SK-N-MC (cell line): ENCODE measurements around the gene TMEM218.
"Not testable (repeated sequence)": the region's sequence is repeated elsewhere in the genome, so short reads cannot be mapped to it uniquely, and the experiment has no call there.

Source experiments
- DNase-seq: peaks from one replicate; pipeline ENCODE4 v3.0.0-alpha.2; 2011; ENCODE audit warnings: low read depth, low spot score
- H3K27ac ChIP-seq: fragments of 200-600 bp; sonication (generic); 2 replicates; pipeline ENCODE4 v1.5.1; 2016; ENCODE audit warnings: mixed run types
- H3K36me3 ChIP-seq: fragments of 200-600 bp; sonication (generic); 2 replicates; pipeline ENCODE4 v1.6.1; 2017; ENCODE audit warnings: antibody characterized with exemption, low read length, mixed read lengths; ENCODE audit not compliant: insufficient read depth
- H3K4me3 ChIP-seq: fragments of 200-600 bp; sonication (generic); 2 replicates; pipeline ENCODE4 v1.5.1; 2016
- H3K9ac ChIP-seq: fragments of 200-600 bp; sonication (generic); 2 replicates; pipeline ENCODE4 v1.8.0; 2017; ENCODE audit warnings: mixed run types, mixed read lengths; ENCODE audit not compliant: insufficient read length
- H3K9me3 ChIP-seq: fragments of 200-600 bp; sonication (generic); 2 replicates; pipeline ENCODE4 v1.6.1; 2017; ENCODE audit warnings: low read depth, mild to moderate bottlenecking, antibody characterized with exemption, low read length, moderate library complexity, mixed read lengths
- EZH2 ChIP-seq: fragments of 200-600 bp; sonication (generic); IDR thresholded peaks from one replicate; pipeline ENCODE4 v1.6.1; 2017; ENCODE audit warnings: antibody characterized with exemption
- FOXP2 ChIP-seq: optimal IDR thresholded peaks from 2 replicates; pipeline ENCODE3; 2011; ENCODE audit warnings: mild to moderate bottlenecking, moderate library complexity; ENCODE audit not compliant: insufficient read depth; ENCODE audit errors: extremely low read length, control extremely low read depth
- POLR2AphosphoS5 ChIP-seq: IDR thresholded peaks from 2 replicates; pipeline ENCODE4 v1.6.1; 2012; ENCODE audit warnings: mild to moderate bottlenecking, low read depth, low read length, borderline replicate concordance

The TMEM218 gene

DNA sequence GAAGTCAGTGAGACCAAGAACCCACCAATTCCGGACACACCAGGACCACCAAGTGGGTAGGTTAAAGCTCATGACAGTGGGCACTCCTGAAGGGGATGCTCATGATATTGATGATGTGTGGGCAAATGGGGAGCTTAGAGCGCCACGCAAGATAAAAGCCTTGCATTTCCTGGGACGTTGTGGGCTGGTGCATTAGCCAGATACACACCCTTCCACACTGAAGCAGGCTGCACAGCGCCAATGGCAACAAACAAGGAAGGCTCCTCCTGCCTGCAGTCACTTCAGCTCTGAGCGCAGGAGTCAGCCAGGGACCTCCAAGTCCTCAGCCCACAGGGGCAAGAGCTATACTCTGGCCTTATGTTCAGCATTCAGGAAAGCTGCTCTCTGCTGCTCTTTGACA is 20.6 kb downstream of the TMEM218 start:
- H3K9me3 ChIP-seq = no peaks in the 10 kb centered on the region
- TF ChIP-seq POLR2AphosphoS5 (no peak), EZH2 (no peak), FOXP2 (no peak)
- H3K9ac ChIP-seq = no peak overlapping the region
- H3K4me3 ChIP-seq = no peak overlapping the region
- DNase-seq = no peak
- H3K27ac ChIP-seq = no peak overlapping the region
- H3K36me3 ChIP-seq = no peaks in the 10 kb centered on the region

DNA sequence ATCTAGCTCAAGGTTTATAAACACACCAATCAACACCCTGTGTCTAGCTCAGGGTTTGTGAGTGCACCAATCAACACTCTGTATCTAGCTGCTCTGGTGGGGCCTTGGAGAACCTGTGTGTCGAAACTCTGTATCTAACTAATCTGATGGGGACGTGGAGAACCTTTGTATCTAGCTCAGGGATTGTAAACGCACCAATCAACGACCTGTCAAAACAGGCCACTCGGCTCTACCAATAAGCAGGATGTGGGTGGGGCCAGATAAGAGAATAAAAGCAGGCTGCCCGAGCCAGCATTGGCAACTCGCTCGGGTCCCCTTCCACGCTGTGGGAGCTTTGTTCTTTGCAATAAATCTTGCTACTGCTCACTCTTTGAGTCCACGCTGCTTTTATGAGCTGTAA is 21.3 kb downstream of the TMEM218 start:
- H3K9me3 ChIP-seq, DNase-seq, H3K27ac ChIP-seq, H3K36me3 ChIP-seq, H3K9ac ChIP-seq, H3K4me3 ChIP-seq: not testable (repeated sequence)

GRCh38 chr11:125089481-125089880 is 21.9 kb downstream of the TMEM218 start:
- not testable (repeated sequence) for H3K27ac ChIP-seq

GRCh38 chr11:125088576-125089455 is 22.6 kb downstream of the TMEM218 start:
- no peaks in the 10 kb centered on the region for H3K9me3 ChIP-seq
- TF ChIP-seq POLR2AphosphoS5 = no peak
- TF ChIP-seq EZH2 = no peak
- no peak for TF ChIP-seq FOXP2
- DNase-seq = no peak
- H3K9ac ChIP-seq = no peak overlapping the region
- no peak overlapping the region for H3K27ac ChIP-seq
- H3K36me3 ChIP-seq = no peaks in the 10 kb centered on the region
- H3K4me3 ChIP-seq = no peak overlapping the region

More at GRCh38 chr11:125089481-125089880, 21.9 kb downstream of the TMEM218 start:
- H3K4me3 ChIP-seq, DNase-seq, H3K9ac ChIP-seq, H3K36me3 ChIP-seq, H3K9me3 ChIP-seq: not testable (repeated sequence)

GRCh38 chr11:125088123-125088522 is 23.3 kb downstream of the TMEM218 start:
- DNase-seq = no peak
- TF ChIP-seq POLR2AphosphoS5 = no peak
- no peak for TF ChIP-seq EZH2
- no peak for TF ChIP-seq FOXP2

DNA sequence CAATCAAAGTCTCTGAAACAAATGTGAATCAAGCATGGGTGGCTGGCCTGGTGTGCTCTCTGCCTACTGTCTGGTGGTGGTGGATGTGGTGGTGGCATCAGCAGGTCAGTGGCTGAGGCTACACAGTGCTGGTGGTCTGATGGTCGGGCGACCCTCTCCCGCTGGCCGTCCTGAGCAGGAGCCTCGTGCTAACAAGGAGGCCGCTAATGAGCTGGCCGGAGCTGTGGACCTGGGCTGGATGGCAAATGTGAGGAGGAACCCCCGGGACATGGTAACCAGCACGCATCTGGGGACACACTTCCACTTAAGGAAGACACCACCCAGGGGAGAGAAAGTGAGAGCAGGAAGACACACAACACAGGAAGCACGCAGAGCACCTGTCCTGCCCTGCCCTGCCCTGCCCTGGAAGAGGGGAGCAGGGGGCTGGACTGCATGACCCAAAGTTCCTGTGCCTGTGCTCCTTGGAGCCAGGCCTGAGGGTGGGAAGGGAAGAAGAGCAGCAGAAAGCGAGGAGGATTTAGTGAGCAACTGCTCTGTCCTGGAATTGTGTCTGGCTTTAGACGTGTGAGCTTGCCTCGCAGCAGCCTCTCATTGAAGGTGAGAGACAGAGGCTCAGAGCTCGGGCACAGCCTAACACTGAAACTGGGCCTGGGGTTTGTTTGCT is 24.7 kb downstream of the TMEM218 start:
- no peaks in the 10 kb centered on the region for H3K9me3 ChIP-seq
- no peak overlapping the region for H3K27ac ChIP-seq
- no peak overlapping the region for H3K9ac ChIP-seq
- no peaks in the 10 kb centered on the region for H3K36me3 ChIP-seq
- H3K4me3 ChIP-seq = no peak overlapping the region
- TF ChIP-seq FOXP2 (no peak), POLR2AphosphoS5 (no peak), EZH2 (no peak)
- DNase-seq = no peak

More at GRCh38 chr11:125088123-125088522, 23.3 kb downstream of the TMEM218 start:
- Histone ChIP-seq H3K36me3 (no peaks in the 10 kb centered on the region), H3K4me3 (no peak overlapping the region), H3K27ac (no peak overlapping the region), H3K9me3 (no peaks in the 10 kb centered on the region), H3K9ac (no peak overlapping the region)

DNA sequence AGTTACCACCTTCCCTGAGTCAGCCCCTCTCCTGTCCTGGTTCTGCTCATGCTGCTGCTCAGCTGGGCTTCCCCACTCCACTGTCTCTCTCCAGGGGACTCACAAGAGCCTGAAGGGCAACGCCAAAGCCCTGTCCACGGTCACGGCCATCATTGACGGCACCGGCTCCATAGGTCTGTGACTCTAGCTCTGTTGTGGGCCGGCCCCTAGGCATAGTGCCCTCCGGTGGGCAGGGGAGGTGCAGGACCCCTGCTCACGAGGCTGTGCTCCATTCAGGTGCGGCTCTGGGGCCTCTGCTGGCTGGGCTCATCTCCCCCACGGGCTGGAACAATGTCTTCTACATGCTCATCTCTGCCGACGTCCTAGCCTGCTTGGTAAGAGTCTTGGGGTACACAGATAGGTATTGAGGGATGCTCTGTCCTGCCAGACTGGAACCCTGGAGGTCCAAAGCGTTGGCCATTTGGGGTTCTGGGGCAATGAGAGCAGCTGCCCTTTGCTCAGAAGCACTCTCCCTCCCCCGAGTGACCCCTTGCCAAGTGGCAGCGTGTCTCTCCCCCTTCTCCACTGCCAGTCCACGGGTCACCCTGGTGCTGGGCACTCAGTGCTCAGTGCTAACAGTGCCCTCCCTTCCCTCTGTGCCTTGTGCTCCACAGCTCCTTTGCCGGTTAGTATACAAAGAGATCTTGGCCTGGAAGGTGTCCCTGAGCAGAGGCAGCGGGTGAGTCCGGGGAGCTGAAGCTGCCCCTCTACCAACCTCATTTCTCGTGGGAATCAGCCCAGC is 25.9 kb downstream of the TMEM218 start:
- Histone ChIP-seq H3K9ac (no peak overlapping the region), H3K36me3 (no peaks in the 10 kb centered on the region), H3K4me3 (no peak overlapping the region), H3K27ac (no peak overlapping the region), H3K9me3 (no peaks in the 10 kb centered on the region)
- DNase-seq = no peak
- TF ChIP-seq FOXP2 (no peak), POLR2AphosphoS5 (no peak), EZH2 (no peak)

- DNase-seq = no peak
- Histone ChIP-seq H3K9ac (no peak overlapping the region), H3K27ac (no peak overlapping the region), H3K36me3 (no peaks in the 10 kb centered on the region), H3K4me3 (no peak overlapping the region), H3K9me3 (no peaks in the 10 kb centered on the region)
- no peak for TF ChIP-seq FOXP2
- TF ChIP-seq POLR2AphosphoS5 = no peak
- no peak for TF ChIP-seq EZH2
Measured at GRCh38 chr11:125084761-125085231, 26.6 kb downstream of the TMEM218 start.
